ENCODE data around the gene THSD7A. TPM values are rescaled to one million over a fixed set of nuclear protein-coding genes. Genes with fewer than 3 reads are reported as not detected.
A peak's percentile ranks its signal among the peaks of the same experiment; 100 is the strongest.

Gene THSD7A
- total RNA-seq, 1 donor from 2014 or later, result 0.28 TPM

DNA sequence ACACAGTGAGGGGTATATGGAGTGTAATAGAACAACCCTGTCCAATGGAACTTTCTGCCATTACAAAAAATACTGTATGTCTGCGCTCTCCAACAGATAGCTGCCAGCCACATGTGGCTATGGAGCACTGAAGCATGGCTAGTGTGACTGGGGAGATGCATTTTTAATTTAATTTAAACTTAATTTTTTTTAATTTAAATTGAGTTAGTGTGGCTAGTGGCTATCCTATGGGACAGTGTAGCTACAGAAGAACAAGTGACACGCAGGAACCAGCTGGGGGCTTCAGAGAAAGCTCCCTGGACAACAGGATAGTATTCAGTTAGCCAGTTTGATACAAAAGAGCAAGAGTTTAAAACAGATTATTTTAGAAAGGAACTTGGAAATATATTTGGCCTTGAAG lies 408.0 kb downstream of the THSD7A start:
- Histone ChIP-seq H2AFZ (replicated peaks) (no peak overlapping the region), H3K4me1 (no peaks in the 10 kb centered on the region), H3K4me3 (no peak overlapping the region), H3K79me2 (ENCODE audit: low read depth) (no peaks in the 10 kb centered on the region), H3K4me2 (no peak overlapping the region), H3K27ac (no peak overlapping the region), H3F3A (ENCODE audit: low read depth) (no peaks in the 10 kb centered on the region), H3K27me3 (no peaks in the 10 kb centered on the region), H3K9me3 (ENCODE audit: low read depth) (no peaks in the 10 kb centered on the region), H3K36me3 (no peaks in the 10 kb centered on the region), H4K20me1 (ENCODE audit: low read depth) (no peaks in the 10 kb centered on the region), H3K9ac (no peak overlapping the region)
- Mint-ChIP-seq H3K27me3 (ENCODE audit: insufficient read depth, low read depth) (peaks cover 4% of the 10 kb centered on the region), H3K36me3 (peaks cover 11% of the 10 kb centered on the region), H3K9me3 (peaks cover 21% of the 10 kb centered on the region), H3K27ac (no peak overlapping the region), H3K4me1 (no peaks in the 10 kb centered on the region), H3K4me3 (no peak overlapping the region)
- no peak for TF ChIP-seq EZH2 (IDR thresholded peaks at IDR 0.05)
- no peak for TF ChIP-seq EZH2phosphoT487 (IDR thresholded peaks at IDR 0.05)
- TF ChIP-seq CTCF (IDR thresholded peaks at IDR 0.05), result no peak
- DNase-seq (ENCODE audit: low spot score), result no peak

GRCh38 chr7:11420049-11420448 lies 411.9 kb downstream of the THSD7A start:
- no peak for TF ChIP-seq EZH2 (IDR thresholded peaks at IDR 0.05)
- no peak for TF ChIP-seq CTCF (IDR thresholded peaks at IDR 0.05)
- TF ChIP-seq EZH2phosphoT487 (IDR thresholded peaks at IDR 0.05), result no peak
- H3K27me3 Mint-ChIP-seq (ENCODE audit: insufficient read depth, low read depth), result peaks cover 4% of the 10 kb centered on the region

DNA sequence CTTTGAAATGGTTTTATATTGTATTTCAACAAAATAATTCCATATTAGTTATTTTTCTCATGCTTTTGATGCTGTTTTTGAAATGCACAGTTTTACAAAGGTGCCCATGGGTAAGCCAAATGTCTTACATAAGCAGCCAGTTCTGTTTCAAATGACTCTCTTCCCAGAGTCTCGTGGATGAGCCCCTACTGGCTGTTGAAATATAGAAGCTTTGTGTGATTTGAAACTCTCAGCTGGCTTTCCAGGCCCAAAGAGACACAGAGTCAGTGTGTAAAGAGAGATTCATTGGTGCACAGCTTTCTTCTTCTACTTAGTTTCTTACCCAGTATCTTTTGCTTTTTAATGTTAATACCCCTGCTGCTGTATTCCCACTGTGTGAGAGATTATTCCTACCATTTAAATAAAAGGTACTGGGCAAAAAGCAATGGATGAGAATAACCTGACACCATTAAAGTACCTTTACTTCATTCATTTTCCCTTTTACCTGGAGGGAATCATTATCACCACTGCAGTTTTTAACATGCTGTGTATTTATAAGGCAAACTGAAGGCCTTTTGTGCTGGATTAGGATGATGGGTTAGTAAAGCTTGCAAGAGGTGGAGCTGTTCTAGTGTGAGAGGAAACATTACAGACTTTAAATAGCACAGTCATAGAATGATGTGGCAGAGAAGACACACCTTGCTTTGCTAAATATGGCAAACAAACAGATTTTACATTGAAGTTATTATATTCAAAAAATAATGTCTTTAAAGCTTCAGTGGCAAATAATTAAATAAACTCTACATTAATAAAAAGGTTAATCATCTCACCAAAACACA lies 415.1 kb downstream of the THSD7A start:
- Mint-ChIP-seq H3K9me3 (peaks cover 29% of the 10 kb centered on the region), H3K36me3 (peaks cover 8% of the 10 kb centered on the region), H3K27me3 (ENCODE audit: insufficient read depth, low read depth) (peaks cover 5% of the 10 kb centered on the region), H3K4me3 (no peak overlapping the region), H3K4me1 (peaks cover 3% of the 10 kb centered on the region), H3K27ac (no peak overlapping the region)
- H3K36me3 ChIP-seq, result no peaks in the 10 kb centered on the region
- H3K9me3 ChIP-seq (ENCODE audit: low read depth), result no peaks in the 10 kb centered on the region
- H3K4me1 ChIP-seq, result peaks cover 3% of the 10 kb centered on the region
- no peak overlapping the region for H3K4me3 ChIP-seq
- TF ChIP-seq EZH2 (IDR thresholded peaks at IDR 0.05) (no peak), CTCF (IDR thresholded peaks at IDR 0.05) (no peak), EZH2phosphoT487 (IDR thresholded peaks at IDR 0.05) (no peak)
- H3K9ac ChIP-seq, result no peak overlapping the region
- no peaks in the 10 kb centered on the region for H3K79me2 ChIP-seq (ENCODE audit: low read depth)
- no peak overlapping the region for H3K27ac ChIP-seq
- no peaks in the 10 kb centered on the region for H3F3A ChIP-seq (ENCODE audit: low read depth)
- H2AFZ ChIP-seq (replicated peaks), result peak overlapping the region; percentile 20
- no peak for DNase-seq (ENCODE audit: low spot score)
- no peaks in the 10 kb centered on the region for H4K20me1 ChIP-seq (ENCODE audit: low read depth)
- no peak overlapping the region for H3K4me2 ChIP-seq
- no peaks in the 10 kb centered on the region for H3K27me3 ChIP-seq

More at GRCh38 chr7:11420049-11420448, 411.9 kb downstream of the THSD7A start:
- Histone ChIP-seq H3F3A (ENCODE audit: low read depth) (no peaks in the 10 kb centered on the region), H3K9ac (no peak overlapping the region), H3K4me3 (no peak overlapping the region), H3K4me1 (peaks cover 3% of the 10 kb centered on the region), H3K9me3 (ENCODE audit: low read depth) (no peaks in the 10 kb centered on the region), H3K79me2 (ENCODE audit: low read depth) (no peaks in the 10 kb centered on the region), H3K4me2 (no peak overlapping the region), H3K36me3 (no peaks in the 10 kb centered on the region), H2AFZ (replicated peaks) (no peak overlapping the region), H3K27ac (no peak overlapping the region), H4K20me1 (ENCODE audit: low read depth) (no peaks in the 10 kb centered on the region), H3K27me3 (no peaks in the 10 kb centered on the region)
- Mint-ChIP-seq H3K9me3 (peaks cover 21% of the 10 kb centered on the region), H3K4me1 (peaks cover 3% of the 10 kb centered on the region), H3K36me3 (peaks cover 11% of the 10 kb centered on the region), H3K27ac (no peak overlapping the region), H3K4me3 (no peak overlapping the region)
- DNase-seq (ENCODE audit: low spot score), result no peak

All from neural progenitor cell (in vitro differentiated cells).